ENCODE results near the gene CDH20. TPM values are rescaled to one million over a fixed set of nuclear protein-coding genes. Genes with fewer than 3 reads are reported as not detected.

CDH20 gene
- total RNA-seq, 1 experiment from 2014 or later, result not detected

GRCh38 chr18:61572871-61573270 lies 239.6 kb downstream of the CDH20 start:
- ChIA-PET POLR2A (ENCODE audit: unreplicated experiment) (no interaction called here), CTCF (no interaction called here)
- H4K20me1 ChIP-seq (ENCODE audit: low read length), result no peaks in the 10 kb centered on the region
- H3K4me1 ChIP-seq (ENCODE audit: insufficient read depth, low read length), result 0 out of 2 replicates have a peak, but pooled peaks cover 6% of the 10 kb centered on the region
- intact Hi-C loops (cut with micrococcal nuclease), result no loop called here
- H3K79me2 ChIP-seq (ENCODE audit: low read length), result no peaks in the 10 kb centered on the region
- no peaks in the 10 kb centered on the region for H3K9me2 ChIP-seq (replicated peaks; ENCODE audit: low read length)
- H3K9me3 ChIP-seq (ENCODE audit: low read length), result no peaks in the 10 kb centered on the region
- H3K27ac ChIP-seq (ENCODE audit: low read length), result no peak overlapping the region
- no peak overlapping the region for H3K4me3 ChIP-seq (ENCODE audit: low read length)
- H3K9ac ChIP-seq (ENCODE audit: low read length), result no peak overlapping the region
- peaks cover 10% of the 10 kb centered on the region; the same call in 1 of the 2 replicates for H3K27me3 ChIP-seq (ENCODE audit: low read length)
- no peak for TF ChIP-seq EZH2 (IDR thresholded peaks at IDR 0.05; ENCODE audit: low read length, unreplicated experiment)
- TF ChIP-seq CTCF (conservative IDR thresholded peaks at IDR 0.05; ENCODE audit: low read depth, low read length), result no peak
- no peak for TF ChIP-seq EZH2phosphoT487 (IDR thresholded peaks at IDR 0.05; ENCODE audit: borderline replicate concordance, low read length)
- H3K36me3 ChIP-seq (ENCODE audit: low read depth, low read length), result no peaks in the 10 kb centered on the region
- BruUV-seq (replicated peaks), result no TSS peak
- H3F3A ChIP-seq (ENCODE audit: low read length, unreplicated experiment), result no peaks in the 10 kb centered on the region
- no peak for ATAC-seq
- H3K4me2 ChIP-seq (ENCODE audit: low read length), result no peak overlapping the region
- no peak overlapping the region for H2AFZ ChIP-seq (ENCODE audit: low read length)
- DNase-seq, result no peak

- H3K4me3 ChIP-seq (ENCODE audit: low read length), result no peak overlapping the region
- H3K9me2 ChIP-seq (replicated peaks; ENCODE audit: low read length), result no peaks in the 10 kb centered on the region
- H3K79me2 ChIP-seq (ENCODE audit: low read length), result no peaks in the 10 kb centered on the region
- no peak overlapping the region for H3K9ac ChIP-seq (ENCODE audit: low read length)
- no peaks in the 10 kb centered on the region for H3F3A ChIP-seq (ENCODE audit: low read length, unreplicated experiment)
- BruUV-seq (replicated peaks), result no TSS peak
- DNase-seq (no peak), ATAC-seq (no peak)
- no peaks in the 10 kb centered on the region for H4K20me1 ChIP-seq (ENCODE audit: low read length)
- intact Hi-C loops (cut with micrococcal nuclease), result no loop called here
- TF ChIP-seq EZH2 (IDR thresholded peaks at IDR 0.05; ENCODE audit: low read length, unreplicated experiment) (no peak), CTCF (conservative IDR thresholded peaks at IDR 0.05; ENCODE audit: low read depth, low read length) (no peak), EZH2phosphoT487 (IDR thresholded peaks at IDR 0.05; ENCODE audit: borderline replicate concordance, low read length) (no peak)
- H3K36me3 ChIP-seq (ENCODE audit: low read depth, low read length), result no peaks in the 10 kb centered on the region
- H3K4me1 ChIP-seq (ENCODE audit: insufficient read depth, low read length), result no peaks in the 10 kb centered on the region
- H2AFZ ChIP-seq (ENCODE audit: low read length), result no peak overlapping the region
- no peaks in the 10 kb centered on the region for H3K9me3 ChIP-seq (ENCODE audit: low read length)
- H3K4me2 ChIP-seq (ENCODE audit: low read length), result no peak overlapping the region
- H3K27ac ChIP-seq (ENCODE audit: low read length), result no peak overlapping the region
- peaks cover 10% of the 10 kb centered on the region; the same call in 1 of the 2 replicates for H3K27me3 ChIP-seq (ENCODE audit: low read length)
- ChIA-PET POLR2A (ENCODE audit: unreplicated experiment) (no interaction called here), CTCF (no interaction called here)
Observed at GRCh38 chr18:61574665-61575064, 241.4 kb downstream of the CDH20 start.

- H3K4me2 ChIP-seq (ENCODE audit: low read length), result no peak overlapping the region
- H3K79me2 ChIP-seq (ENCODE audit: low read length), result no peaks in the 10 kb centered on the region
- CTCF ChIA-PET, result no interaction called here
- DNase-seq, result no peak
- POLR2A ChIA-PET (ENCODE audit: unreplicated experiment), result no interaction called here
- H3K4me3 ChIP-seq (ENCODE audit: low read length), result no peak overlapping the region
- no peaks in the 10 kb centered on the region for H3F3A ChIP-seq (ENCODE audit: low read length, unreplicated experiment)
- H3K9ac ChIP-seq (ENCODE audit: low read length), result no peak overlapping the region
- H3K9me2 ChIP-seq (replicated peaks; ENCODE audit: low read length), result no peaks in the 10 kb centered on the region
- H3K4me1 ChIP-seq (ENCODE audit: insufficient read depth, low read length), result no peaks in the 10 kb centered on the region
- no TSS peak for BruUV-seq (replicated peaks)
- H3K27ac ChIP-seq (ENCODE audit: low read length), result no peak overlapping the region
- H3K27me3 ChIP-seq (ENCODE audit: low read length), result peaks cover 10% of the 10 kb centered on the region; the same call in 1 of the 2 replicates
- H4K20me1 ChIP-seq (ENCODE audit: low read length), result no peaks in the 10 kb centered on the region
- TF ChIP-seq EZH2phosphoT487 (IDR thresholded peaks at IDR 0.05; ENCODE audit: borderline replicate concordance, low read length), result no peak
- TF ChIP-seq EZH2 (IDR thresholded peaks at IDR 0.05; ENCODE audit: low read length, unreplicated experiment), result no peak
- no peak for TF ChIP-seq CTCF (conservative IDR thresholded peaks at IDR 0.05; ENCODE audit: low read depth, low read length)
- intact Hi-C loops (cut with micrococcal nuclease), result no loop called here
- no peak for ATAC-seq
- H3K36me3 ChIP-seq (ENCODE audit: low read depth, low read length), result no peaks in the 10 kb centered on the region
- H3K9me3 ChIP-seq (ENCODE audit: low read length), result no peaks in the 10 kb centered on the region
- no peak overlapping the region for H2AFZ ChIP-seq (ENCODE audit: low read length)
Observed at GRCh38 chr18:61575419-61575818, 242.2 kb downstream of the CDH20 start.
